Natural killer cell (primary cell): ENCODE results near the gene RFLNA. TPM values are rescaled to one million over a fixed set of nuclear protein-coding genes. Genes with fewer than 3 reads are reported as not detected.

Source experiments
- ATAC-seq, 3 donors: fragments of 150-1000 bp in 2 of 3; fragments of 200-7000 bp in 1 of 3; cut with Tn5 transposase; 1 replicate in 1 of 3; 2 replicates in 2 of 3; pipeline ENCODE4 v1.10.0; 2021; ENCODE audit warnings: mild to moderate bottlenecking in 2 of 3, moderate library complexity in 2 of 3
- DNase-seq, 2 donors: peaks; one replicate each; pipeline versions ENCODE4 v3.0.0 to v3.0.0-alpha.2; 2013 to 2021; ENCODE audit warnings: mixed read lengths in 1 of 2
- H3K27ac ChIP-seq: one replicate; pipeline ENCODE4 v1.5.1; 2013; ENCODE audit warnings: mild to moderate bottlenecking, low read length
- H3K27me3 ChIP-seq: one replicate; pipeline ENCODE4 v1.6.1; 2013; ENCODE audit warnings: low read length; ENCODE audit not compliant: control insufficient read depth, insufficient read depth
- H3K36me3 ChIP-seq: one replicate; pipeline ENCODE4 v1.6.1; 2013; ENCODE audit warnings: low read length; ENCODE audit not compliant: control insufficient read depth, insufficient read depth
- H3K4me1 ChIP-seq: one replicate; pipeline ENCODE4 v1.6.1; 2013; ENCODE audit warnings: low read length; ENCODE audit not compliant: control insufficient read depth, insufficient read depth
- H3K4me3 ChIP-seq: one replicate; pipeline ENCODE4 v1.5.1; 2013; ENCODE audit warnings: low read length
- H3K9me3 ChIP-seq: one replicate; pipeline ENCODE4 v1.6.1; 2013; ENCODE audit warnings: low read length; ENCODE audit not compliant: control insufficient read depth, insufficient read depth
- H3K27ac Mint-ChIP-seq, 2 donors: one replicate each; pipeline ENCODE4 v1.8.0; 2022; ENCODE audit warnings: mild to moderate bottlenecking in 2 of 2, mixed read lengths in 2 of 2, moderate library complexity in 1 of 2
- H3K27me3 Mint-ChIP-seq, 2 donors: one replicate each; pipeline ENCODE4 v1.8.0; 2022; ENCODE audit warnings: low read depth in 2 of 2, mixed read lengths in 2 of 2
- H3K36me3 Mint-ChIP-seq: one replicate; pipeline ENCODE4 v1.8.0; 2022; ENCODE audit warnings: mixed read lengths
- H3K4me1 Mint-ChIP-seq, 2 donors: one replicate each; pipeline ENCODE4 v1.8.0; 2022; ENCODE audit warnings: mixed read lengths in 2 of 2
- H3K4me3 Mint-ChIP-seq: one replicate; pipeline ENCODE4 v1.8.0; 2022; ENCODE audit warnings: mild to moderate bottlenecking, moderate library complexity, mixed read lengths
- H3K9me3 Mint-ChIP-seq, 2 donors: one replicate each; pipeline ENCODE4 v1.8.0; 2022; ENCODE audit warnings: mixed read lengths in 2 of 2
- CTCF ChIP-seq: fragments of 200-600 bp; IDR thresholded peaks from one replicate; pipeline ENCODE4 v1.8.0; 2022; ENCODE audit warnings: antibody characterized with exemption
- WGBS: methylation state at CpG from one replicate; pipeline ENCODE4 v1.1.7; 2013; ENCODE audit warnings: missing lambda C conversion rate; ENCODE audit not compliant: insufficient coverage; 5-methylcytosine and 5-hydroxymethylcytosine counted together
- intact Hi-C: fragments of 100-400 bp; cut with micrococcal nuclease; formaldehyde crosslinking; loops from one replicate; pipeline ENCODE4 v1.14.2; 2022
- total RNA-seq, 4 donors: library from RNA; stranded (reverse); fragments of 120-200 nt in 1 of 4; gene quantifications; one replicate each; pipeline versions ENCODE4 v1.2.3 to v1.2.4, GENCODE V29; 2013 to 2022

RFLNA gene
- total RNA-seq, 3 donors from 2014 or later (not counting 1 experiment from before 2014, with no cell fraction given) = 0.85 TPM; not detected in 2

GRCh38 chr12:124348659-124349380 is 53.9 kb downstream of the RFLNA start:
- peaks cover 0 to 5% of the 10 kb centered on the region in 2 donors for H3K4me1 Mint-ChIP-seq
- Histone ChIP-seq H3K4me1 (no peaks in the 10 kb centered on the region), H3K27ac (no peak overlapping the region), H3K36me3 (peaks cover 66% of the 10 kb centered on the region), H3K4me3 (no peak overlapping the region), H3K9me3 (no peaks in the 10 kb centered on the region), H3K27me3 (no peaks in the 10 kb centered on the region)
- H3K27me3 Mint-ChIP-seq = no peaks in the 10 kb centered on the region
- DNase-seq (peak in 1 of 2 donors; percentile 11), ATAC-seq (no peak)
- no peaks in the 10 kb centered on the region for H3K36me3 Mint-ChIP-seq
- H3K9me3 Mint-ChIP-seq = no peaks in the 10 kb centered on the region
- H3K4me3 Mint-ChIP-seq = no peak overlapping the region
- no peak for TF ChIP-seq CTCF
- intact Hi-C loops = loop anchor here (5.0 kb wide), 1 partner anchor 118 kb away; no protein-coding TSS in a partner anchor
- WGBS = 97% methylated on average over 32 of the region's 32 CpGs
- H3K27ac Mint-ChIP-seq = no peak overlapping the region

- WGBS = 96% methylated on average over 18 of the region's 18 CpGs
- TF ChIP-seq CTCF = no peak
- H3K4me1 ChIP-seq = no peaks in the 10 kb centered on the region
- H3K27ac ChIP-seq = no peak overlapping the region
- Mint-ChIP-seq H3K4me1 (no peaks in the 10 kb centered on the region), H3K27ac (peak overlapping the region in 1 of 2 donors; percentile 50), H3K36me3 (no peaks in the 10 kb centered on the region), H3K27me3 (no peaks in the 10 kb centered on the region), H3K4me3 (no peak overlapping the region), H3K9me3 (no peaks in the 10 kb centered on the region)
- DNase-seq (no peak), ATAC-seq (no peak)
- H3K36me3 ChIP-seq = peaks cover 67% of the 10 kb centered on the region
- H3K4me3 ChIP-seq = no peak overlapping the region
- H3K9me3 ChIP-seq = no peaks in the 10 kb centered on the region
- intact Hi-C loops = no loop called here
- H3K27me3 ChIP-seq = no peaks in the 10 kb centered on the region
These were observed 55.6 kb downstream of the RFLNA start for GRCh38 chr12:124350491-124350890.

GRCh38 chr12:124351422-124351821 is 56.5 kb downstream of the RFLNA start:
- Histone ChIP-seq H3K27me3 (no peaks in the 10 kb centered on the region), H3K27ac (no peak overlapping the region), H3K9me3 (no peaks in the 10 kb centered on the region), H3K36me3 (peaks cover 62% of the 10 kb centered on the region), H3K4me3 (no peak overlapping the region), H3K4me1 (no peaks in the 10 kb centered on the region)
- Mint-ChIP-seq H3K9me3 (no peaks in the 10 kb centered on the region), H3K36me3 (no peaks in the 10 kb centered on the region), H3K27me3 (no peaks in the 10 kb centered on the region), H3K27ac (no peak overlapping the region), H3K4me3 (no peak overlapping the region), H3K4me1 (no peaks in the 10 kb centered on the region)
- no peak for TF ChIP-seq CTCF
- DNase-seq (no peak), ATAC-seq (no peak)
- 94% methylated on average over 7 of the region's 7 CpGs for WGBS
- intact Hi-C loops = no loop called here

GRCh38 chr12:124352257-124352656 is 57.4 kb downstream of the RFLNA start:
- H3K36me3 ChIP-seq = peaks cover 64% of the 10 kb centered on the region
- no peaks in the 10 kb centered on the region for H3K4me1 ChIP-seq
- H3K9me3 ChIP-seq = no peaks in the 10 kb centered on the region
- no peak overlapping the region for H3K4me3 Mint-ChIP-seq
- no peaks in the 10 kb centered on the region for H3K9me3 Mint-ChIP-seq
- no peak for DNase-seq
- no peak overlapping the region for H3K4me3 ChIP-seq
- no peaks in the 10 kb centered on the region for H3K36me3 Mint-ChIP-seq
- H3K27me3 ChIP-seq = no peaks in the 10 kb centered on the region
- no peaks in the 10 kb centered on the region for H3K4me1 Mint-ChIP-seq
- ATAC-seq = no peak
- intact Hi-C loops = no loop called here
- no peak for TF ChIP-seq CTCF
- no peak overlapping the region for H3K27ac Mint-ChIP-seq
- H3K27me3 Mint-ChIP-seq = no peaks in the 10 kb centered on the region
- no peak overlapping the region for H3K27ac ChIP-seq
